Activated naive CD4-positive, alpha-beta T cell treated with Interleukin-2 at 50 U/mL for 16 hours (primary cell): Measurements from ENCODE around the gene GOLGA6C.
"Not testable (repeated sequence)": the region's sequence is repeated elsewhere in the genome, so short reads cannot be mapped to it uniquely, and the experiment has no call there.

Experiments
- DNase-seq: peaks from one replicate; pipeline ENCODE4 v3.0.0-alpha.2; 2020

Gene GOLGA6C

DNA sequence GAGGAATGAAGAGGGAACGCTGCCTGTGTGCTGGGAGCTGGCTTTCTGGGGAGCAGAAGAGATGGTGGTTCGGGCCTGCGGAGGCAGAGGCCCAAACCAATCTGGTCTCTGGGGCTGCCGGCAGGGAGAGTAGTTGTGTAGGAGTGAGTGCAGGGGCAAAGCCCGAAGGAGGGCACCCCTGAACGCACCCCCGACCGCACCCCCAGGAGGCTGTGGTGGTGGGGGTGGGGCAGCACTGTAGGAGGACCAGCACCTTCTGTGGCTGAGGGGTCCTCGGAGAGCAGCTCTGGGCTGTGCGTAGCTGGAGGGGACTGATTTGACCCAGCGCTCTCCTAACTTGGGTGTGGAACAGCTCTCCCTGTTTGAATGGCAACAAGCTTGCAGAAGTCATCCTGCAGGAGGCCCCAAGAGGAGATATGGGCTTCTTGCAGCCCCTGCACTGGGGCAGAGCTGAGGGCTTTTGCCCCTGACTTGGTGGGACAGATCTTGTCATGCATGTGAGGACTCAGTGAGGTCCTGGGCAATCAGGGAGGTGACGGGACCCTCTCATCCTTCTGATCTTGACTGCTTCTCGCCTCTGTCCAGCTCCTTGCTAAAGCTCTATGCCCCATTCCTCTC lies 30.4 kb upstream of the GOLGA6C start:
- DNase-seq = no peak

DNA sequence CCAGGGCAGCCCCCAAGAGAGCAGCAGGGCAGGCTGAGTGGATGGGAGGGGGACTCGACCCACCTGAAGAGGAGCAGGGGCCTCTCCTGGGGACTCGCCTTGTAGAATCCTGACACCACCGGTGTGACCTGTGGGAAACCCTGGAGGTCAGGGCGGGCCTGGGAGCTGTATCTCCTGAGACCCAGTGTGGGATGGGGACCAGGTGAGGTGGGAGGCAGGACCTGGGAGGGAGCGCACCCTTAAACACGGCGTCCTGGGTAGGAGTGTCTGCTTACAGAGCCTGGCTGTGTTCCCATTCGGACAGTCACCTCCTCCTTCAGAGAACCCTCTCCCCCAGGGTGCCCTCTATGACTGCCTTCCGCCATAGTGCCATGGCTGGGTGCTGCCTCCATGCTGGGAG lies 29.3 kb upstream of the GOLGA6C start:
- no peak for DNase-seq

- DNase-seq = no peak
These were observed 28.7 kb upstream of the GOLGA6C start for GRCh38 chr15:75229191-75230015.

DNA sequence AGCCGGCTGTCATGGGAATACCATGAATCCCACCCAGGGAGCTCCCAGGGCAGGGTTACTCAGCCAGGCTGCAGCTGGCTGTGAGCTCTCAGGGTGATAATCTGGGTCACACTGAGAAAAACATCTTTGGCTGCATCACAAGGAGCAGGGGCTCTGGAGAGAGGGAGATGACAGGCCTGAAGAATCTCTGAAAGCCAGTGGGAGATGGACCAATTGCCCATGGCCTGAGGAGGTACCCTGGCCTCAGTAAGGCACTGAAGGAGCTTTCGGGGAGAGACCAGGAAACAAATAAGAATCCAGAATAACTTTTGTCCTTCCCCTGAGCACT lies 28.2 kb upstream of the GOLGA6C start:
- DNase-seq = no peak

- DNase-seq = no peak
These were observed 27.4 kb upstream of the GOLGA6C start for GRCh38 chr15:75230551-75231371.

DNA sequence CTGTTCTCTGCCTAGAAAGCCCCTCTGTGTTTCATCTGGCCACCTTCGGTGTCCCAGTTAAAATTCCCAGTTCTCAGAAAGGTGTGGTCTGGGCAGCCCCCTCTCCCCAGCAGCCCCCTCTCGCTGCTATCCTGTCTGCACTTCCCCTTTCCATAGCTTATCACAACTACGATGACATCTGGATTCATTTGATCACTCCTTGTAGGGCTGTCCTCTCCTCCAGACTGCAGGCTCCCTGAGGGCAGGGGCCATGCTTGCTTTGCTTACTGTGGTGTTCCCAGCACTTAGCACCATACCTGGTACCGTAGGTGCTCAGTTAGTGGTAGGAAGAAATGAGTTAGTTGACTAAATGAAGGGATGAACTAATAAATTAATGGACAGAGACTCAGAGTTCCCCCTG lies 26.3 kb upstream of the GOLGA6C start:
- no peak for DNase-seq

DNA sequence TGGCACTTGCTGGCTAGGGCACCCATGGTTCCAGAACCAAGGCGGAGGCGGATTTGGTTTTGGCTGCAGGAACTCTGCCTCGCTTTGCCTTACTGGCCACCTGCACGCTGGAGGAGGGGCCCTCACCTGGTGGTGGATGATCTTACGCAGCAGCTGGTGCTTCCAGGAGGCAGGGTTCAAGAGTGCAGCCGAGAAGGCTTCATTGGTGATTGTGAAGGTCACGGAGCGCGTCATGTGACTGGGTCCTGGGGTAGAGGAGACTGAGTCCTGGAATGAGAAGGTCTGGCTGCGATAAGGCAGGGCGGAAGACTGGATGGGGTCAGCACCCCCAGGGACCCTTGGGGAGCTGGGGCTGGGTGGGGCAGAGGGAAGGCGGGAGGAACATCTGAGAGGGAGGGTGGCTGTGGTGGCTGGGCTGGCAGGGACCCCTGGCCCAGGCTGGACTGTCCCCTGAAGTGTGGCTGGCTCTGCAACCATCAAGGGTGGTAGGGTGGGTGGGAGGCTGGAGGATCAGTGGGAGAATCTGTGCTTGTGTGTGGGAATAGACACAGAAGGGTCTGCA lies 25.8 kb upstream of the GOLGA6C start:
- no peak for DNase-seq

GRCh38 chr15:75232826-75233503 lies 25.2 kb upstream of the GOLGA6C start:
- DNase-seq = no peak

DNA sequence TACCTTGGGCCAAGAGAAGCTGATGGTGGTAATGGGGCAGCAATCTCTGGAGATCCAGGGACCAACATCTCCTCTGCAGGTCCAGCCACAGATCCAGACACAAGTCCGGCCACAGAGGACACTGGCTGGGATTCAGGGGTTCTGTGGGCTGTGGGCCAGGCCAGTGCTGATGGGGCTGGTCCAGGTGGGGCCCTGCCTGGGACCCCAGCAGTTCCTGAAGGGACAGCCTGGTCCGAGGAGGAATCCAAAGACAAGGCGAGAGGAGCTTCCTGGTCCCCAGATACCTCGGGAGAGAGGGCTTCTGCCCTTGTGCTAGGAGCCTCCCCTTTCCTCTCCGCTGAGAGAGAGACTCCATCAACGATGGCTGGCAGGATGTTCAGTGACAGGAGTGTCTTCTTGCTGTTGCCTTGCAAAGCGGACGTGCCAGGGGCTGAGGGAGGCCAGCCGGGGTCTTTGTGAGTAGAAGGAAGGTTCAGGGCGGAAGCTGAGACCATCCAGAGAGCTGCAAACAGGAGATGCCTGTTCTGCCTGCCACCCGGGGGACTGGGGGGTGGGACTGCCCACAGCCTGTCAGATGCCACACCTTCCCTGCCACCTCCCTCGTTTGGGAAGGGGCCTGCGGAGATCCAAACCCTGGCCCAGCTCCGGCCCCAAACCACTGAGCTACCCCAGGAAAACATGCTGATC lies 24.5 kb upstream of the GOLGA6C start:
- no peak for DNase-seq

DNA sequence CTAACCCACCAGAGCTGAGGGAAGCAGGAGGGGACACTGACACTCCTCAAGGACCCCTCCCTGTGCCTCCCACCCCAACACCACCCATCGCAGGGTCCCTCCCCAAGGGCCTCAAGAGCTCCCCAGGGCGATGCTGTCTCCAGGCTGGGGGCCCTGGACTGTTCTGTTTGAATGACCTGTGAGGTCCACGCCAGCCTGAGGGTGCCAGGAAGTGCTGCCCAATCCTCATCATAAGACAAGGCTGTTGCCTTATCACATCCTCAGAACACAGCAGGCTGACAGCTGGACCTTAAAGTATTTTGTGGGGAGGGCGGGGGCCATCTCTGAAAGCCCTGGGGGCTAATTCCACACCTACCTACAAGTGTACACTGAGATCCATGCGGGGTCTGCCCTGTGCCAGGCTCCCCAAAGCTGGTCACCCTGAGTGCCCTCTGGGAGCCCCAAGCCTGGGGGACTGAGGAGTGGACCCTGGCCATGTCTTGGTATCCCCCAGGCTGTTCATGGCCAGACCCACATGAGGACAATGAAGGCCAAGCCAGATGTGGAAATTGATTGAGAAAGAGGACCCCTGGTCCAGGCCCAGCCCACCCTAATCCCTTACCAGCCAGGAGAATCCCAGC lies 23.8 kb upstream of the GOLGA6C start:
- no peak for DNase-seq

GRCh38 chr15:75235051-75235673 lies 23.0 kb upstream of the GOLGA6C start:
- DNase-seq = no peak

- DNase-seq = no peak
These were observed 22.1 kb upstream of the GOLGA6C start for GRCh38 chr15:75235760-75236729.

GRCh38 chr15:75237316-75237982 lies 20.7 kb upstream of the GOLGA6C start:
- DNase-seq = no peak

DNA sequence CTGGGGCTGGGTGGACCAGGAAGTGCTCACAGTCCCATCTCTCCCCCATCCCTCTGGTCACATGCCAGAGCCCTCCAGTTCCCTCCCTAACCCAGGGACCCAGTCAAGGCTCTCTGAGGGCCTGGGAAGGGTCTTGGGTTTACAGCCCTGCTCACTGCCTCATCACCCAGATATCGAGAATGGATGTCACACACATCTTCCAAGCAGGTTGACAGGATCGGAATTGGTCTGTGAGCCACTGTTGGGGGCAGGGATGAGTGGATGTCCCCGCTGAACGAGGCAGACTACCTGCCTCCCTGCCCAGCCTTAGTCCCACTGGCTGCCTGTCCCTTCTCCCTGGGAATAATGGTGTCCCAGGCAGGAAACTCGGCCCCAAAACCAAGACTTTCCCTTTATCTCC lies 20.0 kb upstream of the GOLGA6C start:
- no peak for DNase-seq

DNA sequence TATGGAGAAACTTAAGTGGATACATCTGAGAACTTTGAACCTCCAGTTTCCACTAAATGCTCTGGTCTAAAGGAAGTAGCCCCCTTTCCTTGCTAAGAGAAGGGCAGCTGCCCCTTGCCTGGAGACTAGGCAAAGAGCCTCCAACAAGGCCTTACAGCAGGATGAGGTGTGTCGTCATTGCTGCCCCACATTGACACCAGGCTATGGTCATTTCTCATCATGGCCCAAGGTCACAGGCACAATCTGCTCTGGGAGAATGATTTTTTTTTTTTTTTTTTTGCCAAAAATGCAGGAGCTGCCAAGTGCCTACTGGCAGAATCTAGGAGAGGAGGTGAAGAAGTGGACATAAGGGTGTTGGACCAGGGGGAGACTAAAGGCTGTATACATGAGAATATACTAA lies 12.4 kb upstream of the GOLGA6C start:
- not testable (repeated sequence) for DNase-seq

DNA sequence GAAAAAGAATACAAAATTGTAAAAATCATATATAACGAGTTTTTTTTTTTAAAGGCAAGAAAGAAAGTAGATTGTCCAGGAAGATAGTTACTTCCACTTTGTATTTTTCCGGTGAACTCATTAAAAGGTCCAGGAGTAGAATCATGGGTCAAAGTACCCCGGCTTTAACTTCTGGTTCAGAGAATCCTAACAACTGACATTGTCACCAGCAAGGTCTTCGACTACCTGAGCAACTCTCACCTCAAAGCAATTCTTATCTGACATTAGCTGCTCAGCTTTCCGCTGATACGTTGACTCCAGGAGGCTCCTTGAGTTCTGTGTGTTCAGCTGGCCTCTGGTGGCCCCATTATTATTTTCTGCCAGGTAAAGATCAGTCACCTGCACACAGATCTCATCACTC lies 9.1 kb upstream of the GOLGA6C start:
- not testable (repeated sequence) for DNase-seq

- DNase-seq = no peak
These were observed 8.4 kb upstream of the GOLGA6C start for GRCh38 chr15:75249726-75250125.

DNA sequence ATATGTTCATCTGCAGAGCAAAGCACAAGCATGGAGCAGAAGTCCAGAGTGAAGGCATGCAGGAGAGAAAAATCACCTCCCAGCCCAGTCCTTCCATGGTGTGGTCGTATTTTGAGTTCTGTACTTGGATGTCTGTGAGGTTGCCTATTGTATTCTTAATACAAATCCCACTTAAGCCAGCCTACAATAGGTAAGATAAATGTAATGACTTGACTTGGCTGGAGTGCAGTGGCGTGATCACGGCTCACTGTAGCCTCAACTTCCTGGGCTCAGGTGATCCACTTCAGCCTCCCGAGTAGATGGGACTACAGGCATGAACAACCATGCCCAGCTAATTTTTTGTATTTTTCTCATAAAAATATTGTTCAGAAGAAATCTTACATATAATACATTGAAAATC lies 6.8 kb upstream of the GOLGA6C start:
- not testable (repeated sequence) for DNase-seq

DNA sequence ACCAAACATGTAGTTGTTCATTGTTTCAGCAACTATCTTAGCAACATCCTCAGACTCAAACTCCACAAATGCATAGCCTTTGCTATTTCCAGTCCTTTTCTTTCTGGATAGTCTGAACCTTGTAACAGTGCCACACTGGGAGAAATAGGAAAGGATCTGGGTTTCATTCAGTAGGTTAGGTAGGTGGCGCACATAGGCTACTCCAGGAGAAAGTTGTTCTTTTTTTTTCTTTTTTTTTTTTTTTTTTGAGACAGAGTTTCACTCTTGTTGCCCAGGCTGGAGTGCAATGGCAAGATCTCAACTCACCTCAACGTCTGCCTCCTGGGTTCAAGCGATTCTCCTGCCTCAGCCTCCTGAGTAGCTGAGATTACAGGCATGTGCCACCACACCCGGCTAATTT lies 5.8 kb upstream of the GOLGA6C start:
- DNase-seq = not testable (repeated sequence)
